Gastroesophageal sphincter (tissue), 3 donors: Measurements from ENCODE around the gene UTP25.

ENCODE experiments used
- CTCF ChIP-seq, 4 experiments: fragments of 200-600 bp in 2 of 4; fragments of 450-650 bp in 2 of 4; sonication (generic) in 1 of 4; IDR thresholded peaks; one replicate each; pipeline ENCODE4 v1.5.1; 2017 to 2019; ENCODE audit warnings: antibody characterized with exemption in 4 of 4, mild to moderate bottlenecking in 2 of 4, moderate library complexity in 2 of 4
- EP300 ChIP-seq: sonication (generic); formaldehyde crosslinking; IDR thresholded peaks from one replicate; pipeline ENCODE4 v1.6.1; 2017; ENCODE audit warnings: antibody characterized with exemption, mild to moderate bottlenecking
- POLR2A ChIP-seq, 2 donors: fragments of 450-650 bp; IDR thresholded peaks; one replicate each; pipeline ENCODE4 v1.6.1; 2017; ENCODE audit warnings: antibody characterized with exemption in 2 of 2, mild to moderate bottlenecking in 2 of 2, moderate library complexity in 1 of 2
- POLR2AphosphoS5 ChIP-seq: sonication (generic); formaldehyde crosslinking; IDR thresholded peaks from one replicate; pipeline ENCODE4 v1.6.1; 2017; ENCODE audit warnings: antibody characterized with exemption

DNA sequence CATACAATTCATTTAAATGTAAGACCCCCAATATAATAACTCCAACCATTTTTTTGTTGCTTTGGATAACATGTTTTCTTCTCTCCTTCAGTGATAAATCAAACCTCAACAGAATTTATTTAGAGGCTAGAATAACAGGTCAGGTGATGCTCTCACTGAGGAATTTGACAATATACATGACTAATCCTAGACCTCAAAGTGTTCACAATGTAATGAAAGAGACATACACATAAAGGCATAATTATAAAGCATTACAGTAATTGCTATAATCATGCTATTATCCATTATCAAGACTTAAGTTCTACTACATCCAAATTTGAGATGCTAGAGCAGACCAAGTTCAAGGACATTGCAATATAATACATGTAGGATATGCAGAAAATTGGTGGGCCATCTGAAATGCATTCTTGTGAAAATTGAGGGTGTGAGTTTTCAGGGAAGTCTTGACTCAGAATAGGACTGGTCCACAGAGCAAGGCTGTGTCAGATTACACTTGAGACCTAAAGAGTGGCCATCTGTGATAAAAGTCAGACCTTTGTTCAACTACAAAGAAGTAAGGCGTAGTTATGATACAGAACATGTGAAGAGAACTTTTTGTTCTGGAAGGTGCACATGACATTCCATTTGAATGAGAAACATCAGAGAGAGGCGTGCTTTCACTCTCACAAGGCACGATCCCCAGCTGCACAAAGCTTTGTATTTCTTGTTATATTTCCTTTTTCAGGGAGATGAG lies 45.5 kb downstream of the UTP25 start:
- no peak for TF ChIP-seq EP300
- TF ChIP-seq CTCF (IDR thresholded peaks at IDR 0.05), result no peak
- TF ChIP-seq POLR2A (IDR thresholded peaks at IDR 0.05), result no peak
- TF ChIP-seq POLR2AphosphoS5, result no peak
